OCI-LY1 (cell line): Measurements from ENCODE around the gene TSC22D2.

ENCODE experiments used
- CTCF ChIP-seq: fragments of 200-600 bp; sonication (generic), shearing (Covaris generic); IDR thresholded peaks from 2 replicates; pipeline ENCODE4 v1.5.1; 2017; ENCODE audit warnings: mild to moderate bottlenecking, antibody characterized with exemption, low read length, moderate library complexity, mixed read lengths
- EZH2 ChIP-seq: fragments of 200-600 bp; sonication (generic), shearing (Covaris generic); IDR thresholded peaks from 2 replicates; pipeline ENCODE4 v1.8.0; 2017; ENCODE audit warnings: borderline replicate concordance, mixed run types, mild to moderate bottlenecking, antibody characterized with exemption, low read length, moderate library complexity, mixed read lengths

- peak; percentile 29; the same call in 1 of the 2 replicates for TF ChIP-seq CTCF
- no peak for TF ChIP-seq EZH2
Measured at GRCh38 chr3:150372722-150373121, 35.4 kb upstream of the TSC22D2 start.
